Breast epithelium (tissue), 3 donors: ENCODE results near the gene ARHGEF7.

Experiments used
- POLR2A ChIP-seq: fragments of 450-650 bp; IDR thresholded peaks from one replicate; pipeline ENCODE4 v1.6.1; 2016; ENCODE audit warnings: antibody characterized with exemption, mild to moderate bottlenecking, moderate library complexity
- POLR2AphosphoS5 ChIP-seq, 3 donors: sonication (generic); formaldehyde crosslinking; IDR thresholded peaks; one replicate each; pipeline ENCODE4 v1.6.1; 2017; ENCODE audit warnings: antibody characterized with exemption in 3 of 3
- TF ChIP-seq, protein P1 (sequence below), 3 donors: fragments of 450-650 bp; IDR thresholded peaks; one replicate each; pipeline ENCODE4 v1.5.1; 2016 to 2017; ENCODE audit warnings: antibody characterized with exemption in 3 of 3, mild to moderate bottlenecking in 3 of 3, moderate library complexity in 3 of 3

DNA sequence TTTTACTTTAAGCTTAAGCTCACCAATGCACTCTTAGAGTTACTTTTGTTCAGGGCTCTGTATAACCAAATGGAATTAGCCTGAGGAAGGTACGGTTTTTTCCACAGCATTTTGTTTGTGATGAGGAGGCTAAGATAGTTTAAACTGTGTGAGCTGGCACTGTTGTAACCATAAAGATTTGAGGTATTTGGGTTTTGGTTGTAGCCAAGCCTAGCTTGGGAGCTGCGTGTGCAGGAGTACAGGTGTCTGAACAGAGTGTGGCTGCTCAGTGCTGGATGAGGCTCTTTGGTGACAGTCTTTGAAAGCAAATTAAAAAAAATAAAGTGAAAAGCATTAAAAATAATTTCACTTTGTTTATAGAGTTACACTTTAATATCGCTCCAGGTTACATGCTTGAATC lies 56.0 kb downstream of the ARHGEF7 start:
- TF ChIP-seq, protein P1, sequence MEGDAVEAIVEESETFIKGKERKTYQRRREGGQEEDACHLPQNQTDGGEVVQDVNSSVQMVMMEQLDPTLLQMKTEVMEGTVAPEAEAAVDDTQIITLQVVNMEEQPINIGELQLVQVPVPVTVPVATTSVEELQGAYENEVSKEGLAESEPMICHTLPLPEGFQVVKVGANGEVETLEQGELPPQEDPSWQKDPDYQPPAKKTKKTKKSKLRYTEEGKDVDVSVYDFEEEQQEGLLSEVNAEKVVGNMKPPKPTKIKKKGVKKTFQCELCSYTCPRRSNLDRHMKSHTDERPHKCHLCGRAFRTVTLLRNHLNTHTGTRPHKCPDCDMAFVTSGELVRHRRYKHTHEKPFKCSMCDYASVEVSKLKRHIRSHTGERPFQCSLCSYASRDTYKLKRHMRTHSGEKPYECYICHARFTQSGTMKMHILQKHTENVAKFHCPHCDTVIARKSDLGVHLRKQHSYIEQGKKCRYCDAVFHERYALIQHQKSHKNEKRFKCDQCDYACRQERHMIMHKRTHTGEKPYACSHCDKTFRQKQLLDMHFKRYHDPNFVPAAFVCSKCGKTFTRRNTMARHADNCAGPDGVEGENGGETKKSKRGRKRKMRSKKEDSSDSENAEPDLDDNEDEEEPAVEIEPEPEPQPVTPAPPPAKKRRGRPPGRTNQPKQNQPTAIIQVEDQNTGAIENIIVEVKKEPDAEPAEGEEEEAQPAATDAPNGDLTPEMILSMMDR (IDR thresholded peaks at IDR 0.05) = no peak
- no peak for TF ChIP-seq POLR2A
- no peak for TF ChIP-seq POLR2AphosphoS5 (IDR thresholded peaks at IDR 0.05)
